ENCODE measurements around the gene PRKG2. TPM values are rescaled to one million over a fixed set of nuclear protein-coding genes. Genes with fewer than 3 reads are reported as not detected.

PRKG2 gene
- polyA plus RNA-seq, 2 of the 4 experiments (the other 2 are of a cell fraction): 0.96 to 5.3 TPM

- TF ChIP-seq FOSB (CRISPR knock-in tag; IDR thresholded peaks at IDR 0.05) (no peak), ZC3H11A (IDR thresholded peaks at IDR 0.05) (no peak)
Measured at GRCh38 chr4:81102107-81102506, 112.9 kb downstream of the PRKG2 start (continued).

GRCh38 chr4:81096566-81096965 lies 118.5 kb downstream of the PRKG2 start:
- ChIA-PET CTCF (no interaction called here), POLR2A (no interaction called here)
- H3K27ac ChIP-seq: no peak overlapping the region
- no peak overlapping the region for H3K4me3 ChIP-seq
- TF ChIP-seq TP53 (CRISPR knock-in tag; IDR thresholded peaks at IDR 0.05): no peak
- no peak for TF ChIP-seq SREBF2 (IDR thresholded peaks at IDR 0.05)
- no peak for TF ChIP-seq EP300 (IDR thresholded peaks at IDR 0.05)
- no peak for TF ChIP-seq RNF2 (IDR thresholded peaks at IDR 0.05; ENCODE audit: borderline replicate concordance, low read depth)
- TF ChIP-seq KDM5A (IDR thresholded peaks at IDR 0.05): no peak
- TF ChIP-seq PBX3 (IDR thresholded peaks at IDR 0.05): no peak
- no peak overlapping the region for H3K4me2 ChIP-seq
- no peak for DNase-seq (ENCODE audit: low read depth in 1 of 2, low spot score in 1 of 2)
- H3K4me1 ChIP-seq: no peaks in the 10 kb centered on the region
- no peak for ATAC-seq
- WGBS (ENCODE audit: missing lambda C conversion rate): 61% methylated on average over 1 of the region's 1 CpG
- H3K9me3 ChIP-seq: no peaks in the 10 kb centered on the region
- FAIRE-seq: no peak

- no peaks in the 10 kb centered on the region for H3K9me3 ChIP-seq
- H3K4me3 ChIP-seq: no peak overlapping the region
- H3K4me2 ChIP-seq: no peak overlapping the region
- ATAC-seq: no peak
- no peak for DNase-seq (ENCODE audit: low read depth in 1 of 2, low spot score in 1 of 2)
- TF ChIP-seq HDAC2 (IDR thresholded peaks at IDR 0.05) (no peak), PHF8 (IDR thresholded peaks at IDR 0.05; ENCODE audit: borderline replicate concordance, low read depth) (no peak), NPAS2 (CRISPR knock-in tag; IDR thresholded peaks at IDR 0.05; ENCODE audit: borderline replicate concordance) (no peak), E2F6 (IDR thresholded peaks at IDR 0.05; ENCODE audit: borderline replicate concordance, low read depth) (no peak), FOSL2 (IDR thresholded peaks at IDR 0.05) (no peak), FOSL2 (CRISPR knock-in tag; IDR thresholded peaks at IDR 0.05) (no peak), ATOH8 (CRISPR knock-in tag; IDR thresholded peaks at IDR 0.05; ENCODE audit: low read depth) (no peak), EP300 (IDR thresholded peaks at IDR 0.05) (no peak), FOSB (CRISPR knock-in tag; IDR thresholded peaks at IDR 0.05) (no peak), ZSCAN20 (CRISPR knock-in tag; IDR thresholded peaks at IDR 0.05) (no peak), CBX2 (IDR thresholded peaks at IDR 0.05; ENCODE audit: borderline replicate concordance, low read depth) (no peak), HOXA7 (CRISPR knock-in tag; IDR thresholded peaks at IDR 0.05) (no peak), JUNB (IDR thresholded peaks at IDR 0.05) (no peak), HOXB13 (CRISPR knock-in tag; IDR thresholded peaks at IDR 0.05; ENCODE audit: low read depth) (no peak), ZNF302 (CRISPR knock-in tag; IDR thresholded peaks at IDR 0.05) (no peak), SREBF2 (IDR thresholded peaks at IDR 0.05) (no peak), ELK1 (IDR thresholded peaks at IDR 0.05; ENCODE audit: low read depth, low read length) (no peak), POLR2A (IDR thresholded peaks at IDR 0.05; ENCODE audit: low read length) (no peak), MAX (IDR thresholded peaks at IDR 0.05) (no peak), RNF2 (IDR thresholded peaks at IDR 0.05; ENCODE audit: borderline replicate concordance, low read depth) (no peak), KDM1A (IDR thresholded peaks at IDR 0.05; ENCODE audit: low read depth) (no peak)
- ChIA-PET POLR2A (no interaction called here), CTCF (interaction anchor here (1.4 kb wide), 1 partner anchor 25 kb away, joined by 3 read pairs; no protein-coding TSS in a partner anchor)
- 38% methylated on average over 2 of the region's 2 CpGs for WGBS (ENCODE audit: missing lambda C conversion rate)
- H3K4me1 ChIP-seq: no peaks in the 10 kb centered on the region
- FAIRE-seq: no peak
- no peak overlapping the region for H3K27ac ChIP-seq
Measured at GRCh38 chr4:81095389-81095788, 119.6 kb downstream of the PRKG2 start.
